Central memory CD8-positive, alpha-beta T cell (primary cell): Measurements from ENCODE around the gene MMS19.

Source experiments
- ATAC-seq: fragments of 150-1000 bp; cut with Tn5 transposase; replicated peaks from 2 replicates; pipeline ENCODE4 v1.10.0; 2022; ENCODE audit warnings: mild to moderate bottlenecking, moderate FRiP score, moderate number of reproducible peaks; ENCODE audit not compliant: poor library complexity, severe bottlenecking; ENCODE audit errors: extremely low read depth
- DNase-seq, 2 donors: peaks; one replicate each; pipeline ENCODE4 v3.0.0; 2021; ENCODE audit warnings: low spot score in 2 of 2
- H3K27ac Mint-ChIP-seq: one replicate; pipeline ENCODE4 v1.8.0; 2022; ENCODE audit warnings: low read depth, mild to moderate bottlenecking, moderate library complexity, mixed read lengths
- H3K27me3 Mint-ChIP-seq: one replicate; pipeline ENCODE4 v1.8.0; 2022; ENCODE audit warnings: mixed read lengths
- H3K36me3 Mint-ChIP-seq: one replicate; pipeline ENCODE4 v1.8.0; 2022; ENCODE audit warnings: mild to moderate bottlenecking, moderate library complexity, mixed read lengths; ENCODE audit not compliant: insufficient read depth
- H3K4me1 Mint-ChIP-seq: one replicate; pipeline ENCODE4 v1.8.0; 2022; ENCODE audit warnings: mixed read lengths
- H3K4me3 Mint-ChIP-seq: one replicate; pipeline ENCODE4 v1.8.0; 2022; ENCODE audit warnings: mild to moderate bottlenecking, moderate library complexity, mixed read lengths
- H3K9me3 Mint-ChIP-seq: one replicate; pipeline ENCODE4 v1.8.0; 2022; ENCODE audit warnings: mixed read lengths

Gene MMS19

GRCh38 chr10:97509120-97509680 lies 11.0 kb upstream of the MMS19 start:
- Mint-ChIP-seq H3K27ac (no peak overlapping the region), H3K27me3 (peaks cover under 1% of the 10 kb centered on the region), H3K4me1 (no peaks in the 10 kb centered on the region), H3K4me3 (no peak overlapping the region), H3K9me3 (no peaks in the 10 kb centered on the region), H3K36me3 (no peaks in the 10 kb centered on the region)
- ATAC-seq (no peak), DNase-seq (no peak)

- Mint-ChIP-seq H3K27ac (no peak overlapping the region), H3K4me3 (no peak overlapping the region), H3K4me1 (no peaks in the 10 kb centered on the region), H3K27me3 (no peaks in the 10 kb centered on the region), H3K36me3 (no peaks in the 10 kb centered on the region), H3K9me3 (no peaks in the 10 kb centered on the region)
- DNase-seq (no peak), ATAC-seq (no peak)
Measured at GRCh38 chr10:97508342-97508741, 10.1 kb upstream of the MMS19 start.

- Mint-ChIP-seq H3K9me3 (no peaks in the 10 kb centered on the region), H3K4me1 (no peaks in the 10 kb centered on the region), H3K27me3 (peaks cover 10% of the 10 kb centered on the region), H3K27ac (no peak overlapping the region), H3K36me3 (no peaks in the 10 kb centered on the region), H3K4me3 (no peak overlapping the region)
- no peak for ATAC-seq
- no peak for DNase-seq
Measured at GRCh38 chr10:97506199-97506991, 8.2 kb upstream of the MMS19 start.

GRCh38 chr10:97505152-97505551 lies 6.9 kb upstream of the MMS19 start:
- Mint-ChIP-seq H3K4me3 (no peak overlapping the region), H3K36me3 (no peaks in the 10 kb centered on the region), H3K9me3 (no peaks in the 10 kb centered on the region), H3K4me1 (peaks cover 2% of the 10 kb centered on the region), H3K27ac (no peak overlapping the region), H3K27me3 (peaks cover 23% of the 10 kb centered on the region)
- ATAC-seq (no peak), DNase-seq (no peak)

GRCh38 chr10:97503406-97503805 lies 5.2 kb upstream of the MMS19 start:
- Mint-ChIP-seq H3K27ac (no peak overlapping the region), H3K9me3 (no peaks in the 10 kb centered on the region), H3K36me3 (peaks cover 2% of the 10 kb centered on the region), H3K4me1 (peaks cover 5% of the 10 kb centered on the region), H3K27me3 (peaks cover 28% of the 10 kb centered on the region), H3K4me3 (no peak overlapping the region)
- ATAC-seq (no peak), DNase-seq (no peak)

- no peak overlapping the region for H3K27ac Mint-ChIP-seq
- no peak overlapping the region for H3K4me3 Mint-ChIP-seq
- DNase-seq (no peak), ATAC-seq (no peak)
- H3K4me1 Mint-ChIP-seq = peaks cover 10% of the 10 kb centered on the region
- no peaks in the 10 kb centered on the region for H3K9me3 Mint-ChIP-seq
- peaks cover 28% of the 10 kb centered on the region for H3K27me3 Mint-ChIP-seq
- peaks cover 7% of the 10 kb centered on the region for H3K36me3 Mint-ChIP-seq
Measured at GRCh38 chr10:97502916-97503315, 4.7 kb upstream of the MMS19 start.

- H3K27ac Mint-ChIP-seq = no peak overlapping the region
- no peaks in the 10 kb centered on the region for H3K9me3 Mint-ChIP-seq
- no peak for ATAC-seq
Measured at GRCh38 chr10:97500297-97500575, 2.0 kb upstream of the MMS19 start.

GRCh38 chr10:97499561-97500296 lies 1.5 kb upstream of the MMS19 start:
- DNase-seq (no peak), ATAC-seq (no peak)
- peaks cover 22% of the 10 kb centered on the region for H3K4me1 Mint-ChIP-seq
- peak overlapping the region; percentile 98 for H3K4me3 Mint-ChIP-seq
- no peak overlapping the region for H3K27ac Mint-ChIP-seq
- H3K27me3 Mint-ChIP-seq = peaks cover 28% of the 10 kb centered on the region
- no peaks in the 10 kb centered on the region for H3K9me3 Mint-ChIP-seq
- peaks cover 9% of the 10 kb centered on the region for H3K36me3 Mint-ChIP-seq

More at GRCh38 chr10:97500297-97500575, 2.0 kb upstream of the MMS19 start:
- H3K4me3 Mint-ChIP-seq = peak overlapping the region; percentile 6
- no peak for DNase-seq
- peaks cover 28% of the 10 kb centered on the region for H3K27me3 Mint-ChIP-seq
- H3K36me3 Mint-ChIP-seq = peaks cover 9% of the 10 kb centered on the region
- H3K4me1 Mint-ChIP-seq = peaks cover 17% of the 10 kb centered on the region

GRCh38 chr10:97498841-97499560 lies 779 bp upstream of the MMS19 start, which contains the start of gene UBTD1:
Gene UBTD1, plus strand, starts transcription at chr10:97498924. Its CDS starts 280 bp downstream, at chr10:97499204.
- DNase-seq (peak in 1 of 2 donors; percentile 16), ATAC-seq (no peak)
- H3K27ac Mint-ChIP-seq = peak within 1 kb of the TSS; percentile 96
- peaks cover 28% of the 10 kb centered on the region for H3K27me3 Mint-ChIP-seq
- peak within 1 kb of the TSS; percentile 98 for H3K4me3 Mint-ChIP-seq
- peaks cover 9% of the 10 kb centered on the region for H3K36me3 Mint-ChIP-seq
- no peaks in the 10 kb centered on the region for H3K9me3 Mint-ChIP-seq
- peaks cover 28% of the 10 kb centered on the region for H3K4me1 Mint-ChIP-seq

- peak overlapping the region; percentile 96 for H3K27ac Mint-ChIP-seq
- H3K4me3 Mint-ChIP-seq = peak overlapping the region; percentile 98
- no peaks in the 10 kb centered on the region for H3K9me3 Mint-ChIP-seq
- DNase-seq = peak; percentile 17 to 28
- H3K27me3 Mint-ChIP-seq = peaks cover 28% of the 10 kb centered on the region
- peaks cover 11% of the 10 kb centered on the region for H3K36me3 Mint-ChIP-seq
- H3K4me1 Mint-ChIP-seq = peaks cover 28% of the 10 kb centered on the region
- no peak for ATAC-seq
Measured at GRCh38 chr10:97497572-97498075, 598 bp downstream of the MMS19 start.

GRCh38 chr10:97494863-97495506 lies 3.2 kb downstream of the MMS19 start:
- ATAC-seq = no peak
- peaks cover 3% of the 10 kb centered on the region for H3K27me3 Mint-ChIP-seq

GRCh38 chr10:97494151-97494550 lies 4.1 kb downstream of the MMS19 start:
- Mint-ChIP-seq H3K27ac (no peak overlapping the region), H3K27me3 (no peaks in the 10 kb centered on the region), H3K36me3 (peaks cover 11% of the 10 kb centered on the region), H3K4me1 (peaks cover 33% of the 10 kb centered on the region), H3K4me3 (no peak overlapping the region), H3K9me3 (no peaks in the 10 kb centered on the region)
- no peak for ATAC-seq
- no peak for DNase-seq

More at GRCh38 chr10:97494863-97495506, 3.2 kb downstream of the MMS19 start:
- Mint-ChIP-seq H3K36me3 (peaks cover 11% of the 10 kb centered on the region), H3K4me1 (peaks cover 32% of the 10 kb centered on the region), H3K27ac (peak overlapping the region; percentile 14), H3K4me3 (peak overlapping the region; percentile 13), H3K9me3 (no peaks in the 10 kb centered on the region)
- DNase-seq = no peak
